Smooth muscle cell (in vitro differentiated cells): ENCODE data around the gene GNAT3. TPM values are rescaled to one million over a fixed set of nuclear protein-coding genes. Genes with fewer than 3 reads are reported as not detected.

Experiments
- DNase-seq: peaks from one replicate; lab custom pipeline; 2025; ENCODE audit not compliant: unreplicated experiment; lab: John Stamatoyannopoulos, UW
- H2AFZ ChIP-seq: fragments of 200-600 bp; sonication (generic); 2 replicates; pipeline ENCODE4 v1.6.0; 2016; ENCODE audit warnings: antibody characterized with exemption, low read depth, mild to moderate bottlenecking
- H3F3A ChIP-seq: fragments of 200-600 bp; sonication (generic); 2 replicates; pipeline ENCODE4 v1.6.0; 2017; ENCODE audit warnings: antibody characterized with exemption, low read depth
- H3K27ac ChIP-seq: fragments of 200-600 bp; sonication (generic); 2 replicates; pipeline ENCODE4 v1.5.1; 2016; ENCODE audit warnings: low read depth, mild to moderate bottlenecking
- H3K27me3 ChIP-seq: fragments of 200-600 bp; sonication (generic); 2 replicates; pipeline ENCODE4 v1.6.1; 2016; ENCODE audit warnings: low read depth, mild to moderate bottlenecking
- H3K36me3 ChIP-seq: fragments of 200-600 bp; sonication (generic); 2 replicates; pipeline ENCODE4 v1.5.1; 2016; ENCODE audit warnings: low read depth
- H3K4me1 ChIP-seq: fragments of 200-600 bp; sonication (generic); 2 replicates; pipeline ENCODE4 v1.5.1; 2016; ENCODE audit warnings: low read depth
- H3K4me2 ChIP-seq: fragments of 200-600 bp; sonication (generic); 2 replicates; pipeline ENCODE4 v1.6.0; 2016; ENCODE audit warnings: mild to moderate bottlenecking
- H3K4me3 ChIP-seq: fragments of 200-600 bp; sonication (generic); 2 replicates; pipeline ENCODE4 v1.5.1; 2016; ENCODE audit warnings: mild to moderate bottlenecking
- H3K79me2 ChIP-seq: fragments of 200-600 bp; sonication (generic); 2 replicates; pipeline ENCODE4 v1.6.0; 2016; ENCODE audit warnings: low read depth, mild to moderate bottlenecking
- H3K9ac ChIP-seq: fragments of 200-600 bp; sonication (generic); 2 replicates; pipeline ENCODE4 v1.6.0; 2016; ENCODE audit warnings: low read depth
- H3K9me3 ChIP-seq: fragments of 200-600 bp; sonication (generic); replicated peaks from 2 replicates; pipeline ENCODE4 v1.5.1; 2016; ENCODE audit warnings: low read depth
- H4K20me1 ChIP-seq: fragments of 200-600 bp; sonication (generic); 2 replicates; pipeline ENCODE4 v1.6.0; 2016; ENCODE audit warnings: low read depth
- CTCF ChIP-seq: fragments of 200-600 bp; sonication (generic); IDR thresholded peaks from 2 replicates; pipeline ENCODE4 v1.5.1; 2017; ENCODE audit warnings: borderline replicate concordance, mild to moderate bottlenecking, antibody characterized with exemption; ENCODE audit not compliant: insufficient read depth, poor library complexity, severe bottlenecking
- WGBS: methylation state at CpG from one replicate; pipeline ENCODE4 v1.1.7; 2016; ENCODE audit warnings: low lambda C conversion rate; 5-methylcytosine and 5-hydroxymethylcytosine counted together
- polyA plus RNA-seq: library from polyadenylated mRNA; unstranded; fragments of >200 nt; fragmentation: Nextera tagmentation; extraction: Ambion mirVana; gene quantifications from 2 replicates; pipeline ENCODE4 v1.2.1, GENCODE V29; 2016
- total RNA-seq: library from RNA; depleted of rRNA; stranded (reverse); fragments of >200 nt; gene quantifications from 2 replicates; pipeline ENCODE4 v1.2.3, GENCODE V29; 2014

The GNAT3 gene
- total and polyA plus RNA-seq, 2 experiments from 2014 or later = not detected

DNA sequence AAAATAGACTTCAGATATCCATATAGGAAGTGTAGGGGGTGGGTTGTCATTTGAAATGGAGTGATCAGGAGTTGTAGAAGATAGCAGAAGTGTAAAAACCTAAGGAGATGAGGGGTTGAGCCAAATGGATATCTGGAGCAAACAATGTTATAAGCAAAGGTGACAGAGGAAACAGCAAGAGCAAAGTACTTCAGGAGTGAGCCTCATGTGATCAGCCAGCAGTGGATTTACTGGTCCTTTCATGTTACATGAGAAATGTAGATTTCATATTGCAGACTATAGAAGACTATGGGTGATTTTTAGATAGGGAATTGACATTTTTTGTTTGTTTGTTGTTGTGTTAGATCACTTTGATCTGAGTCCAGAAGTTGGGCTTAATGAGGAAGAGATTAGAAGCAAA is 47.7 kb downstream of the GNAT3 start:
- Histone ChIP-seq H3K36me3 (no peaks in the 10 kb centered on the region), H2AFZ (no peak overlapping the region), H3K9me3 (no peaks in the 10 kb centered on the region), H3K9ac (no peak overlapping the region), H3F3A (no peaks in the 10 kb centered on the region), H3K27me3 (no peaks in the 10 kb centered on the region), H3K79me2 (no peaks in the 10 kb centered on the region), H4K20me1 (no peaks in the 10 kb centered on the region), H3K4me3 (no peak overlapping the region), H3K4me2 (no peak overlapping the region), H3K27ac (no peak overlapping the region), H3K4me1 (peaks cover 8% of the 10 kb centered on the region)
- no peak for TF ChIP-seq CTCF
- no peak for DNase-seq

GRCh38 chr7:80463272-80463920 is 48.5 kb downstream of the GNAT3 start:
- H3K4me1 ChIP-seq = peaks cover 8% of the 10 kb centered on the region
- no peaks in the 10 kb centered on the region for H3F3A ChIP-seq
- H3K4me2 ChIP-seq = no peak overlapping the region
- H4K20me1 ChIP-seq = no peaks in the 10 kb centered on the region
- no peaks in the 10 kb centered on the region for H3K9me3 ChIP-seq
- no peak for DNase-seq
- H3K27me3 ChIP-seq = no peaks in the 10 kb centered on the region
- H3K36me3 ChIP-seq = no peaks in the 10 kb centered on the region
- no peak overlapping the region for H2AFZ ChIP-seq
- H3K9ac ChIP-seq = no peak overlapping the region
- no peak for TF ChIP-seq CTCF
- no peak overlapping the region for H3K4me3 ChIP-seq
- no peak overlapping the region for H3K27ac ChIP-seq
- H3K79me2 ChIP-seq = no peaks in the 10 kb centered on the region
- 93% methylated on average over 4 of the region's 4 CpGs for WGBS

DNA sequence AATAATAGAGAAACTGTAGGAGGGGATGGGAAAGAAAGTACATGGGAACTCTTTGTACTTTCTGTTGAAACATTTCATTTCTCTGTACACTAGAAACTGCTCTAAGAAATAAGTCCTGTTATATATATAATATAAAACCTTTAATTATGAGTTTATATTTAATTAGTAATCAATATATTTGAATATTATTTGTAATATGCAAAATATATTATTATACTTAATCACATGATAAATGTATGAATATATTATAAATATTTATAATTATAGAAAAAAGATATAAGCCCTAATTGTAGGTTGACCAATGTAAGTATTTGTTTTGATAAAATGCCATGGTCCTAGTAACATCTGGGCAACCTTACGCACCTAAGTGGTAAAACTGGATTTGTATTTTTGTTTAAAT is 51.0 kb downstream of the GNAT3 start:
- H3K79me2 ChIP-seq = no peaks in the 10 kb centered on the region
- H3K9ac ChIP-seq = no peak overlapping the region
- no peak overlapping the region for H2AFZ ChIP-seq
- H3F3A ChIP-seq = no peaks in the 10 kb centered on the region
- H4K20me1 ChIP-seq = no peaks in the 10 kb centered on the region
- no peaks in the 10 kb centered on the region for H3K36me3 ChIP-seq
- no peaks in the 10 kb centered on the region for H3K4me1 ChIP-seq
- H3K27ac ChIP-seq = no peak overlapping the region
- H3K4me2 ChIP-seq = no peak overlapping the region
- no peak overlapping the region for H3K4me3 ChIP-seq
- TF ChIP-seq CTCF = no peak
- no peaks in the 10 kb centered on the region for H3K9me3 ChIP-seq
- WGBS = 100% methylated on average over 1 of the region's 1 CpG
- no peaks in the 10 kb centered on the region for H3K27me3 ChIP-seq
- no peak for DNase-seq
